ENCODE data around the gene FADS2. TPM values are rescaled to one million over a fixed set of nuclear protein-coding genes. Genes with fewer than 3 reads are reported as not detected.

The FADS2 gene
- total RNA-seq, 4 donors from 2014 or later = 2.7 to 28.8 (median 3.9) TPM

DNA sequence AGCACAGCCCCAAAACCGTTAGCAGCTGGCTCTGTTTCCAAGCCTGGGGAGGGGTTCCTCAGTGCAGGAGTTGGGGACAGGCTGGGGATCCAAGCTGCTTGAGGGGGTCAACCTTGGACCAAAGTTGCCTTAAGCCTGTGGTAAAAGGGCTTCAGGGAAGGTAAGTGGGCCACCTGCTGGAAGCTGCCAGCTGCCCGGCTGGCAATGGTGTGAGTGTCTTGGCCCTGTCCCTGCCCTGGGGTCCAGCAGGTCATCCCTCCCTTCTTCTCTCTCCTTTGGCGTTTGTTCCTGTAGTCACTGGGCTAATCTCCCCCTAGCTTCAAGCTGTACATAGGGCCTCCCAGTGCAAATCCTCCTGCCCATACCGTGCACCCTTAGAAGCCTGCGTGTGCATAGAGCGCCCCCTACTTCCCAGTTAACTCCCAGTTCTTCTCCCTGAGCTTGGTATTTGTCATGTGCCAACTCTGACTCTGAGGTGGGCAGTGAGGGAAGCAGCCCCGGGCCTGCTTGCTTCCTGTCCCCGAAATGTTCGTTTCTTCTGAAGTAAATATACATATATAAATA lies 40.1 kb upstream of the FADS2 start:
- in situ Hi-C loops (cut with MboI; ENCODE audit: low pct_ligation_motif_present in 1 of 4, low pct_unique_long_range_greater_than_20kb in 1 of 4, low sequenced_read_pairs in 3 of 4) (loop anchor here in 2 of 4 donors (25.0 kb wide), 1 partner anchor 324 kb away; the partner anchor contains the start of gene INCENP (in 2 of the 2)), intact Hi-C loops (cut with DNase I; ENCODE audit: low total_unique reads) (no loop called here)
- Histone ChIP-seq H3K27me3 (no peaks in the 10 kb centered on the region), H3K36me3 (peaks cover 0 to 35% (median 5%) of the 10 kb centered on the region in 4 donors), H3K27ac (no peak overlapping the region), H3K4me3 (no peak overlapping the region), H3K4me1 (peaks cover 5 to 14% (median 11%) of the 10 kb centered on the region in 4 donors), H3K9me3 (no peaks in the 10 kb centered on the region)
- 40 to 56% methylated on average over 3 to 9 of the region's 9 CpGs for WGBS, 2 donors (ENCODE audit: low coverage in 1 of 2)
- peak in 3 of 5 experiments; percentile 28 to 48 (median 29) for TF ChIP-seq CTCF (IDR thresholded peaks at IDR 0.05)
- TF ChIP-seq POLR2A (IDR thresholded peaks at IDR 0.05) = no peak
- peak; percentile 26 for DNase-seq

DNA sequence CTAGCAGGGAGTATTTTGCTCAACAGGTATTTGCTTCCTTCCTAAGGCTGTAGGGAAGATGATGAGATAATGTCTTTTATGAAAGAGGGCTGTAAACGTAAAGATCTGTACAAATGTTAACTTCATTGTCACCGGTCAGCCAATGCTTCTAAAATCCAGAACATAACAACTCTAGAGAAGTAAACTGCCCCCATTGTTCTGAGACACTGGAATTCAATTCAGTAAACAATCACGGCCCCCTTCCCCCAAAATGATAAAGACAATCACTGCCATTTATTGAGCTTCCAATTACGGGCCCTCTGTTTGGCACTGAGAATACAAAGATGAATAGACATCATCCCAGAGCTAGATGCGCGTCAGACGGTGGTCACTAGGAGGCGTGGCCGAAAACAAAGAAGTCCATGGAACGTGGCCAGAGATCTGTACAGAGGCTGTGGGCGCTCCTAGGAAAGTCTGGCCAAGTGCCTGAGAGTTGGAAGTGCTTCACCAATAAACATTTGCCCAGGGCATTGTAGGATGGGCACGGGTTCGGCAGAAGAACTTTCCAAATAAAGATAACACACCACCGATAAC lies 36.3 kb upstream of the FADS2 start:
- WGBS, 2 donors (ENCODE audit: low coverage in 1 of 2) = 1% methylated on average over 14 of the region's 14 CpGs; no CpG with 5 or more reads in 1 of the 2 donors
- Histone ChIP-seq H3K36me3 (peaks cover 0 to 27% (median 5%) of the 10 kb centered on the region in 4 donors), H3K9me3 (no peaks in the 10 kb centered on the region), H3K27me3 (no peaks in the 10 kb centered on the region), H3K4me3 (peak overlapping the region; percentile 75 to 81 (median 80)), H3K4me1 (peaks cover 5 to 23% (median 21%) of the 10 kb centered on the region in 4 donors), H3K27ac (peak overlapping the region; percentile 90 to 98 (median 94))
- DNase-seq = peak; percentile 76
- TF ChIP-seq CTCF (IDR thresholded peaks at IDR 0.05) (peak in 1 of 5 experiments; percentile 11), EP300 (IDR thresholded peaks at IDR 0.05; ENCODE audit: low read depth) (no peak), POLR2AphosphoS5 (IDR thresholded peaks at IDR 0.05) (no peak), POLR2A (IDR thresholded peaks at IDR 0.05) (no peak)
- intact Hi-C loops (cut with DNase I; ENCODE audit: low total_unique reads) = loop anchor here (10.0 kb wide), 1 partner anchor 293 kb away; no protein-coding TSS in a partner anchor
- in situ Hi-C loops (cut with MboI; ENCODE audit: low pct_ligation_motif_present in 1 of 4, low pct_unique_long_range_greater_than_20kb in 1 of 4, low sequenced_read_pairs in 3 of 4) = loop anchor here in 3 of 4 donors (10.0 to 25.0 kb wide), 3 partner anchors 163 to 320 kb away; partner anchors contain the start of genes INCENP (in 2 of the 3) and BEST1 (in 1 of the 3)

DNA sequence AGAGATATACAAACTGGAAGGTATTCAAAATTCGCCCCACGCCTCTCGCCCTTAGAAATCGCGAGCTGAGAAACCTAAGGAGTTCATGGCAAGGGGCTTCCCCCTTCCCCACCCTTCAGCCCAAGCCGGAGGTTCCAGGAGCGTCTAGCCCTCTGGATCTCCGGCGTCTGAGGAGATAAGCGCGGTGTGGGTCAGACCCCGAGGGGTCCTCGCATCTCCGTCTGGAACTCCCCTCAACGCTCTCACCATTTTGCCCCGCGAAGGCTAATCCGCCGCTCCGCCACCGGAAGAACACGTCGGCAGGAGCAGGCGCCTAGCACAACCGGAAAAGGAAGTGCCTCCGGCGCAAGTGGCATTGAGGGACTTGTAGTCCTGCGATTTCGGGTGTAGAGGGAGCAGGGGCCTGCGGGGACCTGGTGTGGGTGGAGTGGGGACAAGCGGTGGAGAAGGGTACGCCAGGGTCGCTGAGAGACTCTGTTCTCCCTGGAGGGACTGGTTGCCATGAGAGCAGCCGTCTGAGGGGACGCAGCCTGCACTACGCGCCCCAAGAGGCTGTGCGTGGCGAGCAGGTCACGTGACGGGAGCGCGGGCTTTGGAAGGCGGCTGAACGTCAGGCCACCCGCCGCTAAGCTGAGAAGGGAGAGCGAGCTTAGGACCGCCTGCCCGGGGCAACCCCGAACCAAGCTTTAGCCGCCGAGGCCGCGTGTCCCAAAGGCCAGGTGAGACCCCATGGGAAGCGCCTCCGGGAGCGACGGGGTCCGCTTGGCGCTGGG lies 35.6 kb upstream of the FADS2 start, which contains the start of the genes FEN1 and TMEM258:
Gene FEN1 (plus strand): TSS at position 602 of the 773 bp plus-strand sequence. CDS start 2,451 bp downstream, outside the sequence.
Gene TMEM258 (minus strand): TSS at position 290 of the 773 bp plus-strand sequence. CDS start 41 bp downstream, at position 249.
- H3K4me3 ChIP-seq = peak within 1 kb of the TSS; percentile 75 to 81 (median 80)
- H3K27ac ChIP-seq = peak within 1 kb of the TSS; percentile 90 to 98 (median 94)
- intact Hi-C loops (cut with DNase I; ENCODE audit: low total_unique reads) (loop anchor here (10.0 kb wide), 1 partner anchor 292 kb away; no protein-coding TSS in a partner anchor), in situ Hi-C loops (cut with MboI; ENCODE audit: low pct_ligation_motif_present in 1 of 4, low pct_unique_long_range_greater_than_20kb in 1 of 4, low sequenced_read_pairs in 3 of 4) (loop anchor here in 3 of 4 donors (10.0 to 25.0 kb wide), 3 partner anchors 162 to 320 kb away; partner anchors contain the start of genes INCENP (in 2 of the 3) and BEST1 (in 1 of the 3))
- H3K4me1 ChIP-seq = peaks cover 5 to 23% (median 22%) of the 10 kb centered on the region in 4 donors
- DNase-seq = peak; percentile 88
- no peaks in the 10 kb centered on the region for H3K27me3 ChIP-seq
- TF ChIP-seq EP300 (IDR thresholded peaks at IDR 0.05; ENCODE audit: low read depth) (no peak), POLR2AphosphoS5 (IDR thresholded peaks at IDR 0.05) (peak; percentile 79 to 86 (median 80)), CTCF (IDR thresholded peaks at IDR 0.05) (peak in 3 of 5 experiments; percentile 8 to 44 (median 10)), POLR2A (IDR thresholded peaks at IDR 0.05) (peak; percentile 69)
- H3K9me3 ChIP-seq = no peaks in the 10 kb centered on the region
- WGBS, 2 donors (ENCODE audit: low coverage in 1 of 2) = 0 to 2% methylated on average over 3 to 48 of the region's 61 CpGs
- peaks cover 0 to 22% (median 5%) of the 10 kb centered on the region in 4 donors for H3K36me3 ChIP-seq

All from transverse colon (tissue), 4 donors.